SU-DHL-6 (cell line): ENCODE results near the gene TLCD4.

Experiments used
- CTCF ChIP-seq: fragments of 200-600 bp; sonication (generic); IDR thresholded peaks from one replicate; pipeline ENCODE4 v1.5.1; 2017; ENCODE audit warnings: antibody characterized with exemption, mild to moderate bottlenecking, low read length, moderate library complexity; ENCODE audit not compliant: insufficient read depth, poor library complexity, severe bottlenecking
- EZH2phosphoT487 ChIP-seq: fragments of 200-600 bp; sonication (generic), shearing (Covaris generic); conservative IDR thresholded peaks from 2 replicates; pipeline ENCODE4 v1.6.1; 2018; ENCODE audit warnings: mild to moderate bottlenecking, antibody characterized with exemption, low read length, moderate library complexity, mixed read lengths

- TF ChIP-seq CTCF (no peak), EZH2phosphoT487 (no peak)
Observed at GRCh38 chr1:95088303-95088702, 28.9 kb upstream of the TLCD4 start.
